HG03565 (cell line): ENCODE results near the gene CDKAL1.

Experiments
- ATAC-seq: cut with Tn5 transposase; IDR thresholded peaks from one replicate; pipeline ENCODE4 v1.9.1; 2021; ENCODE audit warnings: mild to moderate bottlenecking, moderate library complexity; ENCODE audit not compliant: unreplicated experiment

Gene CDKAL1

DNA sequence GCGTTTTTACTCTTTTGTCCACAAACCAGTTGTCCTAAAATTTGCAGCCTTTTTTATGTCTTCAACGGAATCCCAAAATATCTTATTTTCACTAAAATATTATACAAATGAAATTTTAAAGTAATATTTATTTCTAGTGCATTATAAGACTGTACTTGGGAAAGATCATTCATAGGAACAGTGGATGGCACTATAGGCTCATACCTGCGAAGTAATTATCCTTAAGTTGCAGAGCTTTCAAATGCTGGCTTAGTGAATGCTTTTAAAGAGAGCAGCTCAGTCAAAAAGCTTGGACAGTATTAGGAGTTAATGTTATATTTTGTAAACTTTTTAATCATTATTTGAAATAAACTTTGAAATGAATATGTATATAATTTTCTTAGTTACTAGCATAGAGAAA lies 254.9 kb downstream of the CDKAL1 start:
- no peak for ATAC-seq

DNA sequence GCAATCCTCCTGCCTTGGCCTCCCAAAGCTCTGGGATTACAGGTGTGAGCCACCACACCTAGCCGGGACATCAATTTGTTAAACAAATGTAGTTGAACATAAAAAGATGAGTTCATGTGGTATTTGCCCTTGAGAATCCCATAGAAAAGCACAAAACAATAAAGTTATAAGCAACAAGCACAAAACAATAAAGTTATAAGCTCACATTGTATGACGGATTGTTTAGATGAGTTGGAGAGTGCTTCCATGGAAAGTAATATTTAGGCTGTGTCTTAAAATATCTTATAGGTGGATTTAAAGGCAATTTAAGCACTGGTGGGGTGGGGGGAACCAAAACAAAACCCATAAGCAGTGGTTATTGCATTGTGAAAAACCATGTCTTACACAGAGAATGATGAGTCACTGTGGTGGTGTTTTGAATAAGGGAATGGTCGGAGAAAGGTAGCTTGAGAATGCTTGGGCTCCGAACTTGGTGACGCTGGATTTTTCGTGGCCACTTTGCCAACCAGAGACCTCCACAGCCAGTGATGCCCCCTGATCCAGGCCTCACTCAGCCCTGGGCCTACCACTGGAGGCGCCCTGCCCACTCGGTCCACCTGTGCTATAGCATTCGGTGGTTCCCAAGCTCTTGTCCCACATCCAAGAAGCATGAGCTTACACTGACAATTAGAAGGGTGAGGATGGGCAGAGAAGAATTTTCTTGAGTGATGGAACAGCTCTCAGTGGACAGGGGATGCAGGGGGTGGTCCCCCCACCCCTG lies 256.0 kb downstream of the CDKAL1 start:
- no peak for ATAC-seq

DNA sequence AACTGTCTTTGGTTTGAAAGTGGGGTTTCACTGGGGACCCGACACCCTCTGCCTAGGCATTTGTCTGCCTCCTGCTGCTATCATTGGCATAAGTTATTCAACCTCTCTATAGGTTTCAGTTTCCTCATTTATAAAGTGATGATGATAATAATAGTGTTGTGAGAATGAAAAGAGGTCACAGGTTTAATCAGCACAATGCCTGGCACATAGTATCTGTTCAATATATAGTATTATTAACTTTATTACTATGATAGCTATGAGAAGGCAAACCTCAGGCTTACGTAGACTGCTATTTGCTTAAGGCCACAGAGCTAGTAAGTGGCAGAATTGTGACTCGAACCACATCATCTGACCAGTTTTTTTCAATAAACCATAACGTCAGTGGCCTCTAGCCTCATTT lies 256.8 kb downstream of the CDKAL1 start:
- no peak for ATAC-seq

DNA sequence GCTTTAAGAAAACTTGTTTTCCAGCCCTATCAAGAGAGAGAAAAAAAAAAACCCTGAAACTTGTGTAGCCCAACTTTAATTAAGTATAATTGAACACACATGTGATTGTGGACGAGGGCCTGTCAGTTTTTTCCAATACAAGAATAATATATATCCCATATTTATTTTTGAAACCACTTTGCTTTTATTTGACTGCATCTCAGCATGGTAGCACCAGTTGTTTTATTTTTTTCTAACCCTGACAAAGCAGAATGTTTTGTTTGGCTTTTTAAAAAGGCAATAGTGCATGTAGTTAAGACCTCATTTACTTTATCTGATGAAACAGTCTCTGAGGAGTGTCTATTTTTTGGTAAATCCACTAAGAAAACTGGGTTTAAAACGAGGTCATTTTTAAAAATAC lies 257.7 kb downstream of the CDKAL1 start:
- no peak for ATAC-seq

DNA sequence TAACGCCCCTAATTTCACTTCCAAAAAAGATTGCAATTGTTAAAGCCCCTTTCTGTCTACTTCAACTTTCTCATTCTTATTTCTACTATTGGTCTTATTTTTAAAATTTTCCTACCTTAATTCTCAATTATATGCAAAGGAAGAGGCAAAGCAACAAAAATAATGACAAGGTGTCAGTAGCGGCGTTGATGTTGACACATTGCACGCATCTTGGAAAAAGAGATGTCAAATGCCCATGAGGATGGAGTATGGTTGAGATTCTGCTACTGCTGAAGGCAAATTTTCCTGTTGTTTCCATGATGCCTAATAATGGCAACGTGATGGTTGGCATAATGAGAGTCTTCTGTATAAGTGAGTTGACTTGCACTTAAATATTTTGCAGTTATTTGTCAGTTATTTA lies 258.9 kb downstream of the CDKAL1 start:
- no peak for ATAC-seq

DNA sequence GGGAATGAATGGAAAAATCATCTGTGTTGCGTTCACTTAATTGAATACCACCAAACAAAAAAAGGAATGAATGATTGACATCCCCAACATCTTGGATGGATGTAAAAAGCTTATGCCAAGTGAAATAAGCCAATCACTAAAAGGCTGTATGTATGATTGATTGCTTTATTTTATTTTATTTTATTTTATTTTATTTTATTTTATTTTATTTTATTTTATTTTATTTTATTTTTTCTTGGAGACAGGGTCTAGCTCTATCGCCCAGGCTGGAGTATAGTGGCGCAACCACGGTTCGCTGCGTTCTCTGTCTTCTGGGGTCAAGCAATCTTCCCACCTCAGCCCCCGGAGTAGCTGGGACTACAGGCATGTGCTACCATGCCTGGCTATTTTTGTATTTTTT lies 263.3 kb downstream of the CDKAL1 start:
- ATAC-seq: no peak

DNA sequence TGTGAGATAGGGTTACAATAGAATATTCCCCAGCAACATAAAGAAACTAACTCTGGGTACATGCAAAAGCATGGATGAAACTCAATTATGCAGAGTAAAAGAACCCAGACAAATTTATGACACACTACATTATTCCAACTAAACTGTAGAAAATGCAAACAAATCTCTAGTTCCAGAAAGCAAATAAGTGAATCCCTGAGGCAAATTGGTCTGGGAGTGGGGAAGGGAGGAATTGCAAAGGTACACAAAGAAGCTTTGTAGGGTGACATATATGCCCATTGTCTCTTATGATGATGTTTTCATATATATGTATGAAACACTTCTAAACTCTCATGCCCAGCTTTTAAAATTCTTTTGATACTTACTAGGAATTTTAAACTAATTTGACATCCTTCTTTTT lies 266.0 kb downstream of the CDKAL1 start:
- ATAC-seq: no peak

DNA sequence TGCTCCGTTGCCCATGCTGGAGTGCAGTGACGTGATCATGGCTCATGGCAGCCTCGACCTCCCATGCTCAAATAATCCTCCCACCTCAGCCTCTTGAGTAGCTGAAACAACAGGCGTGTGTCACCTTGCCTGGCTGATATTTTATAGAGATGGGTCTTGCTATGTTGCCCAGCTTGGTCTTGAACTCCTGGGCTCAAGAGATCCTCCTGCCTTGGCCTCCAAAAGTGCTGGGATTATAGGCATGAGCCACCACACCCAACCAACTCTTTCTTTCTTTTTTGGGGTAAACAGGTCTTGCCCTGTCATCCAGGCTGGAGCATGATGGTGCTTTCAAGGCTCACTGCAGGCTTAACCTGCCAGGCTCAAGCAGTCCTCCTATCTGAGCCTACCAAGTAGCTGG lies 266.4 kb downstream of the CDKAL1 start:
- no peak for ATAC-seq

DNA sequence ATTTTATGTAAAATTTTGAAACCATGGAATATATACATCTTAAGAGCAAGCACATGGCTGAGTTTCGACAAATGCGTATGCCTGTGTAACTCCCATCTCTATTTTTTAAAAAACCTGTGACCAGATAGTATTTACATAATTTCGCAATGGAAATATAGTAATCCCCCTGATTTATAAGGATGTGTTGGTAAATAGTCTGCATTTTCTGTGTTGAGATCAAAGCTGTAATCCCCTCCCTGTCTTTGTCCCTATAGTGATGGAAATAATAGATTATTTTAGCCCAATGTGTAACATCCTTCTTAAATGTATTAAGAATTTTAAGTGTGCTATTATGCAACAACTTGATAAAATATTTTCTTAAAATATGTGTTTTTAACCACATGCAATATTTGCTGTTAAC lies 267.3 kb downstream of the CDKAL1 start:
- ATAC-seq: no peak

DNA sequence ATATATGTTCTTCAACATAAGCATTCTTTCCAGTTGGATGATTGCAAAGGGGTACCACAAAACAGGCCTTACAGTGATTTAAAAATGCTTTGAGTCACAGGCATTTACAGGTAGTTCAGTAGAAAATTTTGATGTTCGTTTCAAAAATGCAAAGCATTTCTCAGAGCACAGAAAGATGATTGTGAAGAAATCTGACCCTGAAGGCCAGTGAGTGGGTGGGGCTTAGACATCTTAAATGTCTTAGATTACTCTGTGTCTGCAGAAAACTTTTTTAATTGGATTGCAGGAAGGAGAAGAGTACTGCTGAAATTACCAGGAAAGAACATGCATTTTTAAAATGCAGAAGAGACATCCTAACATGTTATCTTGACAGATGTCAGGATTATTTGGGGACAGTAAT lies 268.3 kb downstream of the CDKAL1 start:
- no peak for ATAC-seq

DNA sequence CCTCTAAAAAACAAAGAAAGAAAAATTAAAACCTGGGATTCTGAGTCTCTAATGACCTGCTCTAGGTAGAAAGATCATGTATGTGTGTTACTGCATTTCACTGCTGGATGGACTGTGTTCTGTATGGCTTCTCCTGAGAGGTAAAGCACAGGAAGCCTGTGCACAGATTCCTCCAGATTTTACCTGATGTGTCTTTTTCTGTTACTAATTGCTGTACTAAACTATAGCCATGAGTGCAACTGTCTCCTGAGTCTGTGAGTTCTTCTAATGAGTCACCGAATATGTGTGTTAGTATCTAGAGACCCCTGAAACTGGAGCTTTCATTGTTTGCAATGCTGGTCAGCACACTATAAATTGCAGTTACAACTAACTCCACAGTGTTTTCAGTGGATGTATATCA lies 270.8 kb downstream of the CDKAL1 start:
- peak; percentile 82 for ATAC-seq

DNA sequence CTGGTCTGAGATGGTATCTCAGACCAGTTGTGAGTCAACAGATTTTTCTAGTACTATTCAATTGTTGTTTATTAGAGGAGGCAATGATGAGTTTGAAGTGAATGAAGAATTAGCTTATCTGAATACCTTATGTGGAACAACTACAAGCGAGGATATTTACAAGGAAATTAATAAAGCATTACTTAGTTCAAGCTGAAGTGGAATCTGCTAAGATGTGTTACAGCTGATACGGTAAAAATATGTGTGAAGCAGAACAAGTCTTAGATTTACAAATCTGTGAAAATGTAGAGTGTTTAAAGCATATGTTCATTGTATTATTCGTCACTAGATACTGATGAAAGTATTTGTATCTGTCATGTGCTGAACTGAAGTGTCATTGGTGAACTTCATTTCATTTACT lies 272.4 kb downstream of the CDKAL1 start:
- no peak for ATAC-seq

DNA sequence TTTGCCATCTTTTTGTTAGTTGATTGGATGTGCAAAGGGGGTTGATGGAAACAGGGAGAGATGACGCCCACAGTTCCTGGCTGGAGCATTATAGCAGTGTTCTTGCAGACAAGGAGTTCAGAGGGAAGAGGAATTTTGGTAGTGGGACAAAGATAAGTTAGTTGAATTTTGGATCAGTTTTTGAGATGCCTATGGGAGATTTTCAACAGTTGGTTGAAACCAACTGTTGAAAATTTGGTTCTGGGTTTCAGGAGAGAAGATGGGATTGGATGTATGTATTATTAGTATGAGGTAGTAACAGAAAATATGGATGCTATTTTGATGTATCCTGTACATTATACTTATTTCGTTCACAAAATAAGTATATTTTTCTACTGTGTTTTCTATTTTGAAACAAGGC lies 274.2 kb downstream of the CDKAL1 start:
- ATAC-seq: no peak

DNA sequence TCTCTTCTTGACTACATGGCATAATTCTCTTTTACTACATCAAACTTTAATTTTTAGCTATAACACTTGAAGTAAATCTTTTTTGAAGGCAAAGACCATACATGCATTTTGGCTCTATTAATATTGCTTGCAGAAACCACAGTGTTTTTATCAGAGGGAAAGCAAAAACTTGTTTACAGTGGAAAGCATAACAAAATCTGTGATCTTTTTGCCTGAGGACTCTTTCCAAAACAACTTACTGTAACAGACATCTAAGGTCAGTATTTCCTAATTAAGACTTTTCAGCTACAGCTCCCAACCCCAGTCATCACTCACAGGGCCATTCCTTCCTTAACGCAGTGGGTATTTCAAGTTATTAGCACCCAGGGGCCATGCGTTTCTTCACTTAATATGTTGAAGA lies 274.7 kb downstream of the CDKAL1 start:
- no peak for ATAC-seq

DNA sequence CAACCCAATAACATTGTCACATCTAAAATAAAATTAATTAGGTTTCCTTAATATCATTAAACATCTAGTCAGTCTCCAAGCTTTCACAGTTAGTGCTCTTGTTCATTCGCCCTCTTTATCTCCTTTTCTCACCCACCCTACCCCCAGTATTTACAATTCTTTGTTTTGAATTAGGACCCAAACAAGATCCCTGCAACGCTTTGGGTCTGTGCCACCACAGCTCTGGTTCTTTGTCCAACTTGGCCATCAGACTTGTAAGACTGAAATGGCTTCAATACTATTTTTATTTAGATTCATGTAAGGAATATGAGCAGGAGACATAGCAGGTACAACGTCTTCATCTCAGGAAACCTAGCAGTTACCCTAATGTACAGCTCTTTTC lies 276.5 kb downstream of the CDKAL1 start:
- ATAC-seq: no peak

DNA sequence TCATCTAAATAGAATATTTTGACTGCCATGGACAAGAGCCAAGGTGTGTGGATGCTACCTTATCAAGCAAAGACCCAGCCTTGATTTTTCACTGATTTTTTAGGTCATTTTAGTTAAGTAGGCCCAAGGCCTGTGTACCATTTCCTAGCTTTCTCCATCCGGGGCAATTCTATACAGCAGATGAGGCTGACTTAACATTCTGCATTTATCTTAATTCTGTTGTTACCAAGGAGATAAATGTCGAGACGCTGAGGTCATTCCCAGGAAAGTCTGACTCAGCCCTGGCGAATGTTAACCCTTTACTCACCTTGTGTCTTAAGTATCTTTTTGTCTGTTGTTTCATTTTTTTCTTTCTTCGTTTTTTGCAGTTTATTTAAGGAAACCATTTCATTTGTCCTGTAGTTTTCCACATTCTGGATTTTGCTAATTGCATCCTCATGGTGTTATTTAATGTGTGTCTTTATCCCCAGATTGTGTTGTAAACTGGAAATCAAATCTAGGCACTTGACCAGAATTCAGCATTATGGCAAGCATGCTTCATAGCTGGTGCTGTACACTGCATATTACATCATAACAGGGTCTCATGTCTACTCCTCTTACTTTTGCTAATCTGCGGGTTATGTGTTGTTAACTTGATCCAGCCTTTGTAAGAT lies 277.0 kb downstream of the CDKAL1 start:
- ATAC-seq: no peak

DNA sequence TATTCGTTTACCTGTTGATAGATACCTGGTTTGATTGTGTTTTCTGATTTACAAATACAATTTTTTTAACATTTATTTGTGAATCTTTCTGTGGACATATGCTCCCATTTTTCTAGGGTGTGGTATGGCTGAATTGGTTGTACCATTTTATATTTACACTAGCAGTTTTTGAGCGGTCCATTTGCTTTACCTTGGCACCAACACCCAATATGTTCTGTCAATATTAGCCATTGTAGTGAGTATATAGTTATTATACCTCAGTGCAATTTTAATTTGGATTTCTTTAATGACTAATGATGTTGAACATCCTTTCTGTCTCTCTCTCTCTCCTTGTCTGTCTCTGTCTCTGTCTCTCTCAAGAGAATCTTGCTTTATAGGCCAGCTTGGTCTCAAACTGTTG lies 278.5 kb downstream of the CDKAL1 start:
- ATAC-seq: no peak

DNA sequence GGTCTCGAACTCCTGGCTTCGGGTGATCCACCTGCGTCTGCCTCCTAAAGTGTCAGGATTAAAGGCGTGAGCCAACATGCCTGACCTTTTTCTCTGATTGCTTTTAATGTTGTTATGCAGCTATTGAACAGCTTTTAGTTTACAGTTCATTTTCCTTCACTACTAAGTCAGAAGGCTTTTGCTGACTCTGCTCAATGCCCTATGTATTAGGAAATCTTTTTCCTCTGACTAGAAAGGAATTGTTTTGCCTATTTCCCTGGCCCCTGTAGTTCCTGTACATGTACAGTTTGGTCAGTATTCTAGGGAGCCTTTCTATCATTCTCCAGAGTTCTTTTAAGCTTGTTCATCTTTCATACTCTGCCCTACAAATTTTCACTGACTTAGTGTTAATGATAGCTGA lies 280.2 kb downstream of the CDKAL1 start:
- no peak for ATAC-seq

DNA sequence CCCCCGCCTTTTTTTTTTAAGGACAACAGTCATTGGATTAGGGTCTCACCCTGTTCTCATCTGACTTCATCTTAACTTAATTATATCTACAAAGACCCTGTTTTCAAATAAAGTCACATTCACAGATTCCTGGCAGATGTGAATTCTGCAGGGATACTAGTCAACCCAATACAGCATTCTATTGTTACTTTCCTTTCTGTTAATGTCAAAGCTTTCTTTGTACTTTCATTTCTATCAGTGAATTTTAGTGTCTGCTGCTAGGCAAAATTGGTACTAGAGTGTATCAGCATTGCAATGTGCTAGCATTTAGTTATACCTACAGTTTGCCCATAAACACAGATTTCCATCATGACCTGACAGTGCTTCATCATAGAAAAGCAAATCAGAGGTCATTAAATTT lies 281.9 kb downstream of the CDKAL1 start:
- ATAC-seq: no peak

DNA sequence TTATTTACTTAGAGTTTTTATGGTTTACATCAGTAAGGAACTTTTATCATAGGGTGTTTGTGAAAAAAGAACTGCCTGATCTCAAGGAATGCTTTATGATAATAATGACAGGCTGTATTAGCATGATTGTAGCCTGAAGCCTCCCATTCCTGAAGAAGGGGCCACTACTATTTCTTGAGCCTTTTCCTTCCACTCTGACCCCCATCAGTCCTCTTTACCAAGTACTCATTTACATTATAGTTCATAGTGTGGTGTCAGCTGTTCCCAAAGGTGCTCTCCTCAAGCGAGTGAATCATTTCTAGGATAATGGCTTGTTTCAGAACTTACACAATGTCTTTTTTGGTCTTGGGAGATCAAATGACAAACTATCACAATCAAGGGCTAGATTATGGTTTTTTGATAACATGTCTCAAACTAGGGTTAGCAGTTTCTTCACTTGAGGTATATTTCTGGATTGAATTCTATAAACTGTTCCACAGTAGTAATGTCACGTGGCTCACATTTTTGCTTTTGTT lies 283.6 kb downstream of the CDKAL1 start:
- ATAC-seq: no peak

DNA sequence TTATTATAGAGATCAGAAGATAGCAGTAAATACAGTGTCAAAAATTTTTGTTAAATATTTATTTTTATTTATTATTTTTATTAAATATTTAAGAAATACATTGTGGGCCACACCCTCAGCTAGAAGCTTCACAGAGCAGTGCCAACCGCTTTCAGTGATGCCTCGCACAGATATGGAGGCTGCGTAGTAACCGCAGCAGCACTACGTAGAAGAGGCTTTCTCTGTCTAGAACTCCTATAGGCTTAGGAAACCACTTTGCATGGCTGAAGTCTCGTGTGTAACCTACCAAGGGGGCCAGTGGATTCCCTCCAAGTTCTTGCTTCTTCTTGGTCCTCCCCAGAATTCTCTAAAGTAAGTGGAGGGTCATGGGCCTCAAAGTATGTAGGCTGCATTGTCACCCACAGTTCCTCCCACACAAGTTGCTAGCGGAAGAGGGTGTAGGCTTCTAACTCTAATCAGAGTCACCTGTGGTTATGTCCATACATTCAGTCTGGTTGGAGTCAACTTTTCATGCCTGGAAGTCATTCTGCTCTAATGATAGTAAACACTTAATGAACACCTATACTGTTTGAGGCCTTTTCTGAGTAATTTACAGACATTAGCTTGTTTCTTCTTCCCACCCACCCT lies 285.6 kb downstream of the CDKAL1 start:
- no peak for ATAC-seq

DNA sequence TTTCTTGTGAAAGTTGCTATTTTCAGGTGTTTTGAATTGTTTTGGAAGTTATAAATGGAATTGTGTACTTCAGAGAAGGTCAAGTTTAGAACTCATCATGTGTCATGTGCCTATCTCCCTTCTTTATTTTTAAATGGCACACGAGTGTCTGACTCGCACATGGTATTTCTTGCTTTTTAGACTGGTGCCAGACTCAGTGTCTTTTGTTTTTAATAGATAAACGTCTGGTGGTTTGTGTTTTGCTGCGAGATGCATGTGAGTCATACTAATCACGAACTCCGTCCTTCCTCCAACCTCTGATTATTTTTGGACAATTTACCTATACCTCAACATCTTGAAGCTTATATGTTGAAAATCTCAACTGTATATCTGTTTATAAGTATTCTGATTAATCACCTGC lies 292.1 kb downstream of the CDKAL1 start:
- ATAC-seq: no peak
